ENCODE measurements around the gene PSME1. TPM values are rescaled to one million over a fixed set of nuclear protein-coding genes. Genes with fewer than 3 reads are reported as not detected.
A peak's percentile ranks its signal among the peaks of the same experiment; 100 is the strongest.

Gene PSME1
- total RNA-seq, 1 experiment from 2014 or later: 160 TPM

- Histone ChIP-seq H3K4me3 (ENCODE audit: low read depth, low read length, poor library complexity, severe bottlenecking) (no peak overlapping the region), H3K27me3 (replicated peaks; ENCODE audit: insufficient read depth, low read depth, low read length, poor library complexity) (no peaks in the 10 kb centered on the region), H3K27ac (ENCODE audit: low read depth, low read length, poor library complexity, severe bottlenecking) (no peak overlapping the region), H3K9me3 (ENCODE audit: low read depth, low read length, poor library complexity, severe bottlenecking) (no peaks in the 10 kb centered on the region), H3K36me3 (ENCODE audit: insufficient read depth, low read length, poor library complexity, severe bottlenecking) (peaks cover 42% of the 10 kb centered on the region), H3K4me1 (ENCODE audit: insufficient read depth, low read length, poor library complexity, severe bottlenecking) (peaks cover 9% of the 10 kb centered on the region)
- intact Hi-C loops (cut with micrococcal nuclease; ENCODE audit: unreplicated experiment): loop anchor here (5.0 kb wide), 1 partner anchor 40 kb away; the partner anchor contains the start of genes PSME2 and RNF31
- no peak for TF ChIP-seq EZH2 (IDR thresholded peaks at IDR 0.05; ENCODE audit: borderline replicate concordance, low read depth, low read length, poor library complexity, severe bottlenecking)
- TF ChIP-seq CTCF (conservative IDR thresholded peaks at IDR 0.05; ENCODE audit: low read depth, low read length): no peak
- ChIA-PET POLR2A (ENCODE audit: low non-redundant PET) (no interaction called here), CTCF (no interaction called here)
- no peak for DNase-seq (ENCODE audit: low spot score)
- no TSS peak for BruUV-seq (replicated peaks)
Observed at GRCh38 chr14:24186831-24187538, 51.0 kb downstream of the PSME1 start.

- Histone ChIP-seq H3K4me1 (ENCODE audit: insufficient read depth, low read length, poor library complexity, severe bottlenecking) (peaks cover 9% of the 10 kb centered on the region), H3K4me3 (ENCODE audit: low read depth, low read length, poor library complexity, severe bottlenecking) (peak overlapping the region; percentile 79), H3K36me3 (ENCODE audit: insufficient read depth, low read length, poor library complexity, severe bottlenecking) (peaks cover 44% of the 10 kb centered on the region), H3K27ac (ENCODE audit: low read depth, low read length, poor library complexity, severe bottlenecking) (no peak overlapping the region), H3K9me3 (ENCODE audit: low read depth, low read length, poor library complexity, severe bottlenecking) (no peaks in the 10 kb centered on the region), H3K27me3 (replicated peaks; ENCODE audit: insufficient read depth, low read depth, low read length, poor library complexity) (no peaks in the 10 kb centered on the region)
- no TSS peak for BruUV-seq (replicated peaks)
- no peak for TF ChIP-seq CTCF (conservative IDR thresholded peaks at IDR 0.05; ENCODE audit: low read depth, low read length)
- TF ChIP-seq EZH2 (IDR thresholded peaks at IDR 0.05; ENCODE audit: borderline replicate concordance, low read depth, low read length, poor library complexity, severe bottlenecking): no peak
- CTCF ChIA-PET: no interaction called here
- intact Hi-C loops (cut with micrococcal nuclease; ENCODE audit: unreplicated experiment): loop anchor here (5.0 kb wide), 1 partner anchor 40 kb away; the partner anchor contains the start of genes PSME2 and RNF31
- POLR2A ChIA-PET (ENCODE audit: low non-redundant PET): no interaction called here
- DNase-seq (ENCODE audit: low spot score): no peak
Observed at GRCh38 chr14:24187539-24187915, 51.5 kb downstream of the PSME1 start.

Small RNAs within 50 kb of the gene (microRNA-seq; reads per million reads assigned to microRNA genes)
- not detected for gene MIR7703

Other genes with a start within 250 kb of the PSME1 start
- gene DHRS4, start 182.4 kb upstream of the PSME1 start, total RNA-seq (2021): 10.1 and 11.4 TPM in 2 replicates
- gene DHRS4L2, start 147.3 kb upstream of the PSME1 start, total RNA-seq (2021): 9.3 and 10.6 TPM in 2 replicates
- gene CARMIL3, start 84.2 kb upstream of the PSME1 start, total RNA-seq (2021): 0.49 and 1.2 TPM in 2 replicates
- gene CPNE6, start 64.6 kb upstream of the PSME1 start, total RNA-seq (2021): not detected in 2 replicates
- gene PCK2, start 41.9 kb upstream of the PSME1 start, total RNA-seq (2021): 16.8 and 46.3 TPM in 2 replicates
- 45.5 and 49.1 TPM in 2 replicates for gene DCAF11, start 21.4 kb upstream of the PSME1 start, total RNA-seq (2021)
- gene NRL, start 21.2 kb upstream of the PSME1 start, total RNA-seq (2021): 1.6 and 1.9 TPM in 2 replicates
- gene FITM1, start 5.5 kb upstream of the PSME1 start, total RNA-seq (2021): 0.48 TPM in 1 of 2 replicates, not detected in the other
- gene EMC9, start 5.4 kb downstream of the PSME1 start, total RNA-seq (2021): 36.8 and 50.4 TPM in 2 replicates
- gene PSME2, start 10.4 kb downstream of the PSME1 start, total RNA-seq (2021): 171 and 172 TPM in 2 replicates
- gene RNF31, start 11.3 kb downstream of the PSME1 start, total RNA-seq (2021): 59.9 and 62.1 TPM in 2 replicates
- gene IRF9, start 25.1 kb downstream of the PSME1 start, total RNA-seq (2021): 25.1 and 27.3 TPM in 2 replicates
- 5.4 and 8.4 TPM in 2 replicates for gene REC8, start 35.9 kb downstream of the PSME1 start, total RNA-seq (2021)
- gene IPO4, start 52.6 kb downstream of the PSME1 start, total RNA-seq (2021): 150 and 157 TPM in 2 replicates
- gene TM9SF1, start 59.2 kb downstream of the PSME1 start, total RNA-seq (2021): 46.9 and 55.5 TPM in 2 replicates
- gene TSSK4, start 69.5 kb downstream of the PSME1 start, total RNA-seq (2021): 0.70 and 0.75 TPM in 2 replicates
- gene CHMP4A, start 77.3 kb downstream of the PSME1 start, total RNA-seq (2021): 51.9 and 56.7 TPM in 2 replicates
- 21.3 and 22.4 TPM in 2 replicates for gene MDP1, start 79.9 kb downstream of the PSME1 start, total RNA-seq (2021)
- 257 and 266 TPM in 2 replicates for gene NEDD8, start 96.2 kb downstream of the PSME1 start, total RNA-seq (2021)
- 82.7 and 85.8 TPM in 2 replicates for gene GMPR2, start 96.7 kb downstream of the PSME1 start, total RNA-seq (2021)
- gene TINF2, start 106.4 kb downstream of the PSME1 start, total RNA-seq (2021): 46.1 and 47.0 TPM in 2 replicates
- 1.5 and 3.5 TPM in 2 replicates for gene TGM1, start 127.0 kb downstream of the PSME1 start, total RNA-seq (2021)
- gene RABGGTA, start 135.4 kb downstream of the PSME1 start, total RNA-seq (2021): 22.2 and 23.8 TPM in 2 replicates
- 13.3 and 14.5 TPM in 2 replicates for gene DHRS1, start 163.6 kb downstream of the PSME1 start, total RNA-seq (2021)
- gene NOP9, start 163.7 kb downstream of the PSME1 start, total RNA-seq (2021): 34.0 and 37.1 TPM in 2 replicates
- gene CIDEB, start 171.8 kb downstream of the PSME1 start, total RNA-seq (2021): 0.42 TPM in 1 of 2 replicates, not detected in the other
- gene LTB4R2, start 173.9 kb downstream of the PSME1 start, total RNA-seq (2021): 7.6 and 9.0 TPM in 2 replicates
- 6.6 and 8.9 TPM in 2 replicates for gene LTB4R, start 175.3 kb downstream of the PSME1 start, total RNA-seq (2021)
- 0.84 and 1.5 TPM in 2 replicates for gene ADCY4, start 198.9 kb downstream of the PSME1 start, total RNA-seq (2021)
- not detected in 2 replicates for gene RIPK3, start 203.8 kb downstream of the PSME1 start, total RNA-seq (2021)
- 38.1 and 69.0 TPM in 2 replicates for gene NFATC4, start 232.0 kb downstream of the PSME1 start, total RNA-seq (2021)

Measured in A673 (cell line).